Uterus (tissue), 4 donors: Measurements from ENCODE around the gene PIGBOS1. TPM values are rescaled to one million over a fixed set of nuclear protein-coding genes. Genes with fewer than 3 reads are reported as not detected.

Experiments used
- DNase-seq, 2 donors: peaks; one replicate each; pipeline ENCODE4 v3.0.0-alpha.2; 2019 to 2020
- H3K27ac ChIP-seq, 2 donors: fragments of 200-600 bp; sonication (generic); 1 replicate in 1 of 2; 2 replicates in 1 of 2; pipeline ENCODE4 v1.5.1; 2016 to 2018
- H3K27me3 ChIP-seq, 2 donors: fragments of 200-600 bp; sonication (generic); one replicate each; pipeline ENCODE4 v1.5.1; 2018 to 2019; ENCODE audit warnings: control low read depth in 1 of 2
- H3K36me3 ChIP-seq, 2 donors: fragments of 200-600 bp; sonication (generic); one replicate each; pipeline ENCODE4 v1.5.1; 2019; ENCODE audit warnings: control low read depth in 1 of 2
- H3K4me1 ChIP-seq, 2 donors: fragments of 200-600 bp; sonication (generic); one replicate each; pipeline ENCODE4 v1.5.1; 2018 to 2019; ENCODE audit warnings: control low read depth in 1 of 2
- H3K4me3 ChIP-seq, 2 donors: fragments of 200-600 bp; sonication (generic); 1 replicate in 1 of 2; 2 replicates in 1 of 2; pipeline ENCODE4 v1.5.1; 2018 to 2019; ENCODE audit warnings: mild to moderate bottlenecking in 1 of 2
- H3K9me3 ChIP-seq, 2 donors: fragments of 200-600 bp; sonication (generic); one replicate each; pipeline ENCODE4 v1.5.1; 2019; ENCODE audit warnings: control low read depth in 1 of 2
- CTCF ChIP-seq, 4 experiments: fragments of 200-600 bp in 2 of 4; fragments of 450-650 bp in 2 of 4; sonication (generic) in 2 of 4; IDR thresholded peaks; one replicate each; pipeline ENCODE4 v1.5.1; 2016 to 2019; ENCODE audit warnings: antibody characterized with exemption in 4 of 4, mild to moderate bottlenecking in 2 of 4, moderate library complexity in 1 of 4
- POLR2A ChIP-seq, 2 donors: fragments of 450-650 bp; IDR thresholded peaks; one replicate each; pipeline ENCODE4 v1.6.1; 2016; ENCODE audit warnings: antibody characterized with exemption in 2 of 2, mild to moderate bottlenecking in 1 of 2, moderate library complexity in 1 of 2
- intact Hi-C: fragments of 100-400 bp; cut with DNase I; formaldehyde crosslinking; loops from one replicate; pipeline ENCODE4 v1.15.1; 2023; ENCODE audit warnings: low total_unique reads
- total RNA-seq, 4 donors: library from RNA; depleted of rRNA in 3 of 4; stranded (reverse); fragments of >200 nt in 3 of 4; gene quantifications; one replicate each; pipeline versions ENCODE4 v1.1.0 to v1.2.4, GENCODE V29; 2014 to 2023
- donor health status: DM: yes; HTN: yes; CAD: no.

PIGBOS1 gene
- total RNA-seq, result 10 to 100 TPM in 3 of 4 donors, under 1 TPM in 1; 0.59 to 25.9 (median 14.2) TPM

GRCh38 chr15:55318588-55319494, at the start of gene PIGBOS1, which contains the start of gene PIGB:
TSS of gene PIGBOS1 (minus strand) at chr15:55319123. CDS start at chr15:55317792, 1,331 bp downstream.
TSS of gene PIGB (plus strand) at chr15:55319222. CDS start at chr15:55319251, 29 bp downstream.
- no peaks in the 10 kb centered on the region for H3K9me3 ChIP-seq
- intact Hi-C loops, result no loop called here
- H3K36me3 ChIP-seq, result no peaks in the 10 kb centered on the region
- peak within 1 kb of the TSS; percentile 60 to 70 for H3K4me3 ChIP-seq
- H3K27me3 ChIP-seq, result no peaks in the 10 kb centered on the region
- TF ChIP-seq CTCF (IDR thresholded peaks at IDR 0.05) (peak in 1 of 4 experiments; percentile 28), POLR2A (IDR thresholded peaks at IDR 0.05) (peak in 1 of 2 donors; percentile 43)
- DNase-seq, result peak; percentile 77 to 81
- peak within 1 kb of the TSS; percentile 73 to 79 for H3K27ac ChIP-seq
- H3K4me1 ChIP-seq, result no peaks in the 10 kb centered on the region

- no peak for TF ChIP-seq CTCF (IDR thresholded peaks at IDR 0.05)
- no peak for TF ChIP-seq POLR2A (IDR thresholded peaks at IDR 0.05)
- Histone ChIP-seq H3K27me3 (no peaks in the 10 kb centered on the region), H3K4me3 (no peak overlapping the region), H3K9me3 (no peaks in the 10 kb centered on the region), H3K4me1 (no peaks in the 10 kb centered on the region), H3K27ac (no peak overlapping the region), H3K36me3 (no peaks in the 10 kb centered on the region)
- intact Hi-C loops, result no loop called here
- no peak for DNase-seq
Measured at GRCh38 chr15:55366981-55367380, 48.1 kb upstream of the PIGBOS1 start.

- H3K9me3 ChIP-seq, result no peaks in the 10 kb centered on the region
- intact Hi-C loops, result no loop called here
- TF ChIP-seq POLR2A (IDR thresholded peaks at IDR 0.05) (no peak), CTCF (IDR thresholded peaks at IDR 0.05) (no peak)
- no peaks in the 10 kb centered on the region for H3K27me3 ChIP-seq
- H3K4me1 ChIP-seq, result no peaks in the 10 kb centered on the region
- no peak for DNase-seq
- H3K4me3 ChIP-seq, result no peak overlapping the region
- no peaks in the 10 kb centered on the region for H3K36me3 ChIP-seq
- no peak overlapping the region for H3K27ac ChIP-seq
Measured at GRCh38 chr15:55362641-55363040, 43.7 kb upstream of the PIGBOS1 start.

- Histone ChIP-seq H3K4me3 (no peak overlapping the region), H3K27ac (no peak overlapping the region), H3K27me3 (no peaks in the 10 kb centered on the region), H3K4me1 (no peaks in the 10 kb centered on the region), H3K9me3 (no peaks in the 10 kb centered on the region), H3K36me3 (no peaks in the 10 kb centered on the region)
- no peak for TF ChIP-seq CTCF (IDR thresholded peaks at IDR 0.05)
- TF ChIP-seq POLR2A (IDR thresholded peaks at IDR 0.05), result no peak
- no peak for DNase-seq
- intact Hi-C loops, result no loop called here
Measured at GRCh38 chr15:55361048-55361447, 42.1 kb upstream of the PIGBOS1 start.

- Histone ChIP-seq H3K4me1 (no peaks in the 10 kb centered on the region), H3K27me3 (no peaks in the 10 kb centered on the region), H3K9me3 (no peaks in the 10 kb centered on the region), H3K36me3 (no peaks in the 10 kb centered on the region), H3K27ac (no peak overlapping the region), H3K4me3 (no peak overlapping the region)
- intact Hi-C loops, result no loop called here
- TF ChIP-seq POLR2A (IDR thresholded peaks at IDR 0.05), result no peak
- TF ChIP-seq CTCF (IDR thresholded peaks at IDR 0.05), result no peak
- DNase-seq, result no peak
Measured at GRCh38 chr15:55360256-55360655, 41.3 kb upstream of the PIGBOS1 start.
